GM15510 (cell line): Measurements from ENCODE around the gene STRAP.

ENCODE experiments used
- POLR2A ChIP-seq: IDR thresholded peaks from 3 replicates; pipeline ENCODE4 v1.6.1; 2011; ENCODE audit warnings: borderline replicate concordance; ENCODE audit not compliant: insufficient read length; ENCODE audit errors: extremely low read depth

Gene STRAP, protein sequence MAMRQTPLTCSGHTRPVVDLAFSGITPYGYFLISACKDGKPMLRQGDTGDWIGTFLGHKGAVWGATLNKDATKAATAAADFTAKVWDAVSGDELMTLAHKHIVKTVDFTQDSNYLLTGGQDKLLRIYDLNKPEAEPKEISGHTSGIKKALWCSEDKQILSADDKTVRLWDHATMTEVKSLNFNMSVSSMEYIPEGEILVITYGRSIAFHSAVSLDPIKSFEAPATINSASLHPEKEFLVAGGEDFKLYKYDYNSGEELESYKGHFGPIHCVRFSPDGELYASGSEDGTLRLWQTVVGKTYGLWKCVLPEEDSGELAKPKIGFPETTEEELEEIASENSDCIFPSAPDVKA

GRCh38 chr12:15882118-15882971 lies at the start of gene STRAP:
Gene STRAP (plus strand): TSS chr12:15882387. CDS start chr12:15882708, 321 bp downstream.
- peak; percentile 98 for TF ChIP-seq POLR2A

GRCh38 chr12:15834575-15834974 lies 47.6 kb upstream of the STRAP start:
- TF ChIP-seq POLR2A: no peak

GRCh38 chr12:15837141-15837790 lies 44.9 kb upstream of the STRAP start:
- TF ChIP-seq POLR2A: no peak

DNA sequence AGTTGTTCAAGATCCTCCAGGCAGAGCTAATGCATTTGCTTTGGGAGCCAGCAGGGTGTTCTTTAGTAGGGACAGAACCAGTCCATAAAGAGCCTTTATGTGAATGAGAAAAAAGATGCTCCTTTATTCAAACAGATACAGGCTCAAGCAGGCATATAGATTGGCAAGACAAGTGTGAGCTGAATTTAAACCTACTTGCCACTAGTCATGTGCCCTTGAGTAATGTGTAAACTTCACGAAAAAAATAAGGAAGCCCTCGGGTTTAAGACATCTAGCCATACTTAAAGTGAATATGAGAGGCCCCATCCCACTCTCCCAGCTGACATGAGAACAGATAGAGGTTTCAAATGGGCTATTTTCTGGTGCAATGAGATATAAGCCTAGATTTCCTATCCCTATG lies 43.1 kb upstream of the STRAP start:
- TF ChIP-seq POLR2A: no peak

- no peak for TF ChIP-seq POLR2A
These were observed 42.5 kb upstream of the STRAP start for GRCh38 chr12:15839682-15840081.

- no peak for TF ChIP-seq POLR2A
These were observed 40.1 kb upstream of the STRAP start for GRCh38 chr12:15842108-15842507.

GRCh38 chr12:15846887-15847286 lies 35.3 kb upstream of the STRAP start:
- no peak for TF ChIP-seq POLR2A

- no peak for TF ChIP-seq POLR2A
These were observed 33.6 kb upstream of the STRAP start for GRCh38 chr12:15848606-15849005.

DNA sequence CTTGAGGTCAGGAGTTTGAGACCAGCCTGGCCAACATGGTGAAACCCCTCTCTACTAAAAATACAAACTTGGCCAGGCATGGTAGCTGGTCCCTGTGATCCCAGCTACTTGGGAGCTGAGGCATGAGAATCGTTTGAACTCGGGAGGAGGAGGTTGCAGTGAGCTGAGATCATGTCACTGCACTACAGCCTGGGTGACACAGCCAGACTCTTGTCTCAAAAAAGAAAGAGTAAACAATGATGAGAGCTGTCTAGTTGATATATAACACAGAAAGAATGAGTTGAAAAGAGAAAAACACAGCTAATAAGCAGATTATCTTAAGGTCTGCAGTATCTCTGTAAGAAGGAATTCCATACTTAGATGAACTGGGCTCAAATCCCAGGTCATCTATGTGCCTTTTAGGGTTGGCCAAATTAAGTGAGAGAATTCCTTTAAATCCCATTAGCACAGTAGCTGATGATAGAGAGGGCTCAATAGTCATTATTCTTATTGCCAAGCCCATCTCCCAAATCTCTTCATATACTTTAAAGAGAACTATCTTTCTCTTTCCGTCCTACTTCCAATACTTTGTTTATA lies 31.1 kb upstream of the STRAP start:
- TF ChIP-seq POLR2A: no peak

DNA sequence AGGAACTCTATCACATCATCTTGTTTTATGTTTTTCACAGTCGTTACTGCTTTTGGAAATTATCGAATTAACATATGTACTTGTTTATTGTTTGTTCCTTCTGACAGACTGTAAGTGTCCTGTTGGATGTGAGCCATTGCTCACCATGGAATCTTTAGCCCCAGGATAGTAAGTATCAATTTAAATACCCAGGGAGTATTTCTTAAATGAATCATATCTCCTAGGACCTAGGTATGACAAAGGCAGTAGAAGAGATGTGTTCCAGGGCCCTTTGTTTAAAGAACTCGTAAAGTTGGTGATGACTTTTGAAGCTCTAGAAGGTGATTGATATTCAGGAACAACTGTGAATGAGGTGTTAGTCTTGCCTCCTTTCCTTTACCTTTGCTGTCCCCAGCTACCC lies 30.3 kb upstream of the STRAP start:
- TF ChIP-seq POLR2A: no peak

GRCh38 chr12:15852383-15852782 lies 29.8 kb upstream of the STRAP start:
- TF ChIP-seq POLR2A: no peak

DNA sequence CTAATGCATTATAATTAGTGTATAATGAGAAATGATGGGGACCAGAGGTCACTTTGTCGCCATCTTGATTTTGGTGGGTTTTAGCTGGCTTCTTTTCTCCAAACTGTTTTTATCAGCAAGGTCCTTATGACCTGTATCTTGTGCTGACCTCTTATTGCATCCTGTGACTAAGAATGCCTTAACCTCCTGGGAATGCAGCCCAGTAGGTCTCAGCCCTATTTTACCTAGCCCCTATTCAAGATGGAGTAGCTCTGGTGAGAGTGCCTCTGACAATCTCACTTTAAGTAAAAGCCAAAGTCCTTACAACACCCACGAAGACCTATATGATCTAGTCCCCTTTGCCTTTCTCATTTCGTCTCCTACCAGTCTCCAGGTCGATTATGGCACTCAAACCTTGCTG lies 28.3 kb upstream of the STRAP start:
- no peak for TF ChIP-seq POLR2A

DNA sequence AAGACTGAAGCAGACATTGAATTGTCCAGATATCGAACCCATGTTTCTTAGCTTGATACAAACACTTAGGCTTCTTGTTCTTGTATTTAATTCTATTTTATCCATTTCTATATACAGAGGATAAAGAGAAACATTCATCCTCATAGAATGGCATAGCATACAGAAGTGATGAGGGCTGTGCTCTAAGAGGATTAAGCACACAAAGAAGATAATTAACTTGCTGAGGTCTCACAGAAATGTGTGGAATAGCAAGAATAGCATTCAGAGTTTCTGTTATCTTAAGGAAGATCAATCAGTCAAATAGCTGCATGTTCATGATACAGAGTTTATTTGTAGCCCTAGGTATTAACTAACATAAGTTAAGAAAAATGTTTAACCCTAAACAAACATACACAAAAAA lies 27.3 kb upstream of the STRAP start:
- no peak for TF ChIP-seq POLR2A

GRCh38 chr12:15855646-15856045 lies 26.5 kb upstream of the STRAP start:
- no peak for TF ChIP-seq POLR2A
